Fibroblast of lung (primary cell): Measurements from ENCODE around the gene TPMT. TPM values are rescaled to one million over a fixed set of nuclear protein-coding genes. Genes with fewer than 3 reads are reported as not detected.

Source experiments
- DNase-seq, 2 donors: peaks; one replicate each; pipeline versions ENCODE4 v3.0.0 to v3.0.0-alpha.2; 2010; ENCODE audit warnings: low read depth in 2 of 2
- H2AFZ ChIP-seq: 2 replicates; pipeline ENCODE4 v1.5.1; 2012; ENCODE audit warnings: low read length, control low read depth, inconsistent platforms
- H3K27ac ChIP-seq: 2 replicates; pipeline ENCODE4 v1.5.1; 2011; ENCODE audit warnings: low read length, control low read depth; ENCODE audit not compliant: insufficient read depth
- H3K27me3 ChIP-seq: 2 replicates; pipeline ENCODE4 v1.5.1; 2011; ENCODE audit warnings: mild to moderate bottlenecking, low read length; ENCODE audit not compliant: control insufficient read depth, insufficient read depth
- H3K36me3 ChIP-seq: 2 replicates; pipeline ENCODE4 v1.5.1; 2011; ENCODE audit warnings: low read length; ENCODE audit not compliant: control insufficient read depth, insufficient read depth
- H3K4me1 ChIP-seq: 2 replicates; pipeline ENCODE4 v1.5.1; 2011; ENCODE audit warnings: low read length; ENCODE audit not compliant: control insufficient read depth, insufficient read depth; ENCODE audit errors: extremely low read depth
- H3K4me2 ChIP-seq: 2 replicates; pipeline ENCODE4 v1.5.1; 2011; ENCODE audit warnings: low read length, control low read depth; ENCODE audit not compliant: insufficient read depth; ENCODE audit errors: extremely low read depth
- H3K4me3 ChIP-seq, 4 experiments: fragments of 200-600 bp in 1 of 4; sonication (generic) in 1 of 4; replicated peaks in 1 of 4; 2 replicates each; pipeline ENCODE4 v1.5.1; 2011 to 2016; ENCODE audit warnings: low read length in 4 of 4, low read depth in 3 of 4, mild to moderate bottlenecking in 3 of 4, control low read depth in 2 of 4, inconsistent platforms in 1 of 4, mixed read lengths in 1 of 4; ENCODE audit not compliant: insufficient read depth in 1 of 4; ENCODE audit errors: control extremely low read depth in 1 of 4
- H3K79me2 ChIP-seq: 2 replicates; pipeline ENCODE4 v1.5.1; 2012; ENCODE audit warnings: mild to moderate bottlenecking, low read length, inconsistent platforms; ENCODE audit not compliant: control insufficient read depth, insufficient read depth
- H3K9ac ChIP-seq: 2 replicates; pipeline ENCODE4 v1.5.1; 2011; ENCODE audit warnings: mild to moderate bottlenecking, low read length, control low read depth; ENCODE audit not compliant: insufficient read depth
- H3K9me3 ChIP-seq: 2 replicates; pipeline ENCODE4 v1.5.1; 2012; ENCODE audit warnings: low read depth, low read length; ENCODE audit not compliant: control insufficient read depth, insufficient read depth
- H4K20me1 ChIP-seq: 2 replicates; pipeline ENCODE4 v1.5.1; 2011; ENCODE audit warnings: low read length; ENCODE audit not compliant: control insufficient read depth, insufficient read depth; ENCODE audit errors: extremely low read depth
- EZH2 ChIP-seq: IDR thresholded peaks from 2 replicates; pipeline ENCODE4 v1.5.1; 2012; ENCODE audit warnings: low read length, control low read depth, mild to moderate bottlenecking; ENCODE audit errors: missing control alignments
- polyA plus RNA-seq, 2 donors: library from polyadenylated mRNA; depleted of rRNA in 1 of 2; stranded (reverse) in 1 of 2; unstranded in 1 of 2; fragments of >200 nt; gene quantifications; 2 replicates each; pipeline ENCODE4 v1.2.1, GENCODE V29; 2011 to 2012; ENCODE audit warnings: missing spikeins in 1 of 2
- total RNA-seq: library from RNA; depleted of rRNA; stranded (reverse); fragments of >200 nt; gene quantifications from 2 replicates; pipeline ENCODE4 v1.2.1, GENCODE V29; 2014
- TF ChIP-seq, protein P1 (sequence below), 2 donors: IDR thresholded peaks in 1 of 2; conservative IDR thresholded peaks in 1 of 2; 1 replicate in 1 of 2; 2 replicates in 1 of 2; pipeline ENCODE4 v1.5.1; 2011 to 2012; ENCODE audit warnings: low read length in 2 of 2, control low read depth in 1 of 2, inconsistent platforms in 1 of 2, low read depth in 1 of 2, mild to moderate bottlenecking in 1 of 2

TPMT gene
- total and polyA plus RNA-seq, 2 donors (not counting 1 experiment from before 2014, with no cell fraction given) = 17.5 to 20.2 TPM

GRCh38 chr6:18182568-18182967 lies 27.7 kb upstream of the TPMT start:
- Histone ChIP-seq H3K4me3 (no peak overlapping the region), H2AFZ (no peak overlapping the region), H3K9ac (no peak overlapping the region), H3K79me2 (no peaks in the 10 kb centered on the region), H4K20me1 (no peaks in the 10 kb centered on the region), H3K9me3 (no peaks in the 10 kb centered on the region), H3K27ac (no peak overlapping the region), H3K4me2 (no peak overlapping the region), H3K36me3 (no peaks in the 10 kb centered on the region), H3K27me3 (no peaks in the 10 kb centered on the region), H3K4me1 (no peaks in the 10 kb centered on the region)
- no peak for DNase-seq
- TF ChIP-seq, protein P1, sequence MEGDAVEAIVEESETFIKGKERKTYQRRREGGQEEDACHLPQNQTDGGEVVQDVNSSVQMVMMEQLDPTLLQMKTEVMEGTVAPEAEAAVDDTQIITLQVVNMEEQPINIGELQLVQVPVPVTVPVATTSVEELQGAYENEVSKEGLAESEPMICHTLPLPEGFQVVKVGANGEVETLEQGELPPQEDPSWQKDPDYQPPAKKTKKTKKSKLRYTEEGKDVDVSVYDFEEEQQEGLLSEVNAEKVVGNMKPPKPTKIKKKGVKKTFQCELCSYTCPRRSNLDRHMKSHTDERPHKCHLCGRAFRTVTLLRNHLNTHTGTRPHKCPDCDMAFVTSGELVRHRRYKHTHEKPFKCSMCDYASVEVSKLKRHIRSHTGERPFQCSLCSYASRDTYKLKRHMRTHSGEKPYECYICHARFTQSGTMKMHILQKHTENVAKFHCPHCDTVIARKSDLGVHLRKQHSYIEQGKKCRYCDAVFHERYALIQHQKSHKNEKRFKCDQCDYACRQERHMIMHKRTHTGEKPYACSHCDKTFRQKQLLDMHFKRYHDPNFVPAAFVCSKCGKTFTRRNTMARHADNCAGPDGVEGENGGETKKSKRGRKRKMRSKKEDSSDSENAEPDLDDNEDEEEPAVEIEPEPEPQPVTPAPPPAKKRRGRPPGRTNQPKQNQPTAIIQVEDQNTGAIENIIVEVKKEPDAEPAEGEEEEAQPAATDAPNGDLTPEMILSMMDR (conservative IDR thresholded peaks at IDR 0.05 in 1 of 2, IDR thresholded peaks at IDR 0.05 in 1 of 2; ENCODE audit: low read depth in 1 of 2, low read length in 2 of 2) = no peak

DNA sequence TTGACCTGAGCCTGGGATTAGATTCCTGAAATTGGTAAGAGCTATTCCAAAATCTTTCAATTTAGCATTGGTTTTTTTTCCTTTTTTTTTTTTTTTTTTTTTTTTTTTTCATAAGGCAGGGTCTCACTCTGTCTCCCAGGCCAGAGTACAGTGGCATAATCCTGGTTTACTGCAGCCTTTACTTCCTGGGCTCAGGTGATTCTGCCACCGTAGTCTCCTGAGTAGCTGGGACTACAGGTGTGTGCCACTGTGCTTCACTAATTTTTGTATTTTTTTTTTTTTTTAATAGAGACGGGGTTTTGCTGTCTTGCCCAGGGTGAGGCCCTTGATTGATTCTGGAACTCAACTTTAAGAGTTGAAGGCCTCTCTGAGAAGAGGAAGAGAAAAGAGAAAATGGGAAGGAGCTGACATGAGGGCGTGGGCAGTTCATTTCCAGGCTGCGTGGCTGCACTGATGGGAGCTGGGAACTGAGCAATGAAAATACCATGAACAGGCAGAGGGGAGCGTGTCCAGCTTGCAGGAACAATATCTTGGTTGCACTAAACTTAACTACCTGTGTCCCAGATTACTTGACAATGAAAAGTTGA lies 25.0 kb upstream of the TPMT start:
- TF ChIP-seq, protein P1 (conservative IDR thresholded peaks at IDR 0.05 in 1 of 2, IDR thresholded peaks at IDR 0.05 in 1 of 2; ENCODE audit: low read depth in 1 of 2, low read length in 2 of 2) = no peak
- TF ChIP-seq EZH2 = no peak
- Histone ChIP-seq H3K9ac (no peak overlapping the region), H3K79me2 (no peaks in the 10 kb centered on the region), H2AFZ (no peak overlapping the region), H3K27ac (no peak overlapping the region), H3K4me3 (no peak overlapping the region), H3K4me1 (no peaks in the 10 kb centered on the region), H3K9me3 (no peaks in the 10 kb centered on the region), H3K4me2 (no peak overlapping the region), H3K27me3 (no peaks in the 10 kb centered on the region), H4K20me1 (no peaks in the 10 kb centered on the region), H3K36me3 (no peaks in the 10 kb centered on the region)
- no peak for DNase-seq

DNA sequence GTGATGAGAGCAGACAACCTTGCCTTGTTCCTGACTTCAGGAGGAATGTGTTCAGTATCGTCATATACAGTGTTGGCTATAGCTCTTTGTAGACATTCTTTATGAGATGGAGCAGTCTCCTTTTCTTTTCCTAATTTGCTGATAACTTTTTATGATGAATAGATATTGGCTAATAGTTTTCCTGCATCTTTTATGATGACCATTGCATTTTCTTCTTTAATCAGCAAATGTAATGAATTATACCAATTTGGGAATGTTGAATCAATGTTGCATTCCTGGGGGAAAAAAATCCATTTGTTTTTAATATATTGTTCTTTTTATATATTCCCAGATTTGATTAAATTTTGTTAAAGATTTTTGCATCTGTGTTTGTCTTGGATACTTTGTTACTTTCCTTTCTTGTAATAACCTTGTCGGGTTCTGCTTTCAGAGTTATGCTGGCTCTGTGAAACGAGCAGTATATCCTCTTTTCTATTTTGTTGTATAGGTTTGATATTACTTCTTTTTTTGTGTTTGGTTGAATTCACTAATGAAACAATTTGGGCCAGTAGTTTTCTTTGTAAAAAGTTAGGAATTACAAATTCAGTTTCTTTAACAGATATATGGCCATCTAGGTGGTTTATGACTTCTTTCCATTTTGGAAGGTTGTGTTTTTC lies 24.2 kb upstream of the TPMT start:
- Histone ChIP-seq H3K27me3 (no peaks in the 10 kb centered on the region), H3K9me3 (no peaks in the 10 kb centered on the region), H3K36me3 (no peaks in the 10 kb centered on the region), H3K4me3 (no peak overlapping the region), H3K9ac (no peak overlapping the region), H3K27ac (no peak overlapping the region), H3K4me1 (no peaks in the 10 kb centered on the region), H3K79me2 (no peaks in the 10 kb centered on the region), H4K20me1 (no peaks in the 10 kb centered on the region), H3K4me2 (no peak overlapping the region), H2AFZ (no peak overlapping the region)
- no peak for DNase-seq
- TF ChIP-seq EZH2 = no peak
